MM.1S (cell line): ENCODE data around the gene NLRP8.

Source experiments
- EZH2phosphoT487 ChIP-seq: fragments of 300-600 bp; sonication (generic); IDR thresholded peaks from 2 replicates; pipeline ENCODE4 v1.6.1; 2018; ENCODE audit warnings: antibody characterized with exemption, low read length
- TF ChIP-seq, protein P1 (sequence below): fragments of 300-600 bp; sonication (generic); IDR thresholded peaks from 2 replicates; pipeline ENCODE4 v1.5.1; 2016; ENCODE audit warnings: antibody characterized with exemption, low read length, mixed read lengths

DNA sequence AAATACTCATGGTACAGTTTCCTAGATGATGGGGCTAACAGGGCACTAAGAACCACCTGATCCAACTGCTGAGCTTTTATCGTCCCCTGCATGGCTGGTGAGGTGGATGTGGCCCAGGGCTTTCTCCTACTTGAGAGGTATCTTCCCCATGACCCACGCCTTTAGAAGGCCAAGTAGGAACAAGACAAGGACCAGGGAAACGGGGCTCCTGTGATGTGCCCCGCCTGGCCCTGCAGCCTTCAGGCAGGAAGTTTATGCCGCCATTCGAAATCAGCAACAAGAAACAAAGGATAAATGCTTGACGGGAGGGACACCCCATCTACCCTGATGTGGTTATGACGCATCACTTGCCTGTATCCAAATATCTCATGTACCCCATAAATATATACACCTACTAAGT is 19.6 kb upstream of the NLRP8 start:
- TF ChIP-seq, protein P1, sequence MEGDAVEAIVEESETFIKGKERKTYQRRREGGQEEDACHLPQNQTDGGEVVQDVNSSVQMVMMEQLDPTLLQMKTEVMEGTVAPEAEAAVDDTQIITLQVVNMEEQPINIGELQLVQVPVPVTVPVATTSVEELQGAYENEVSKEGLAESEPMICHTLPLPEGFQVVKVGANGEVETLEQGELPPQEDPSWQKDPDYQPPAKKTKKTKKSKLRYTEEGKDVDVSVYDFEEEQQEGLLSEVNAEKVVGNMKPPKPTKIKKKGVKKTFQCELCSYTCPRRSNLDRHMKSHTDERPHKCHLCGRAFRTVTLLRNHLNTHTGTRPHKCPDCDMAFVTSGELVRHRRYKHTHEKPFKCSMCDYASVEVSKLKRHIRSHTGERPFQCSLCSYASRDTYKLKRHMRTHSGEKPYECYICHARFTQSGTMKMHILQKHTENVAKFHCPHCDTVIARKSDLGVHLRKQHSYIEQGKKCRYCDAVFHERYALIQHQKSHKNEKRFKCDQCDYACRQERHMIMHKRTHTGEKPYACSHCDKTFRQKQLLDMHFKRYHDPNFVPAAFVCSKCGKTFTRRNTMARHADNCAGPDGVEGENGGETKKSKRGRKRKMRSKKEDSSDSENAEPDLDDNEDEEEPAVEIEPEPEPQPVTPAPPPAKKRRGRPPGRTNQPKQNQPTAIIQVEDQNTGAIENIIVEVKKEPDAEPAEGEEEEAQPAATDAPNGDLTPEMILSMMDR, result no peak
- TF ChIP-seq EZH2phosphoT487, result no peak
